GM19240 (cell line): Measurements from ENCODE around the gene INA.
"Not testable (repeated sequence)": the region's sequence is repeated elsewhere in the genome, so short reads cannot be mapped to it uniquely, and the experiment has no call there.

Experiments
- DNase-seq: peaks from one replicate; pipeline ENCODE4 v3.0.0; 2011; ENCODE audit warnings: low spot score; ENCODE audit not compliant: insufficient read length

The INA gene

DNA sequence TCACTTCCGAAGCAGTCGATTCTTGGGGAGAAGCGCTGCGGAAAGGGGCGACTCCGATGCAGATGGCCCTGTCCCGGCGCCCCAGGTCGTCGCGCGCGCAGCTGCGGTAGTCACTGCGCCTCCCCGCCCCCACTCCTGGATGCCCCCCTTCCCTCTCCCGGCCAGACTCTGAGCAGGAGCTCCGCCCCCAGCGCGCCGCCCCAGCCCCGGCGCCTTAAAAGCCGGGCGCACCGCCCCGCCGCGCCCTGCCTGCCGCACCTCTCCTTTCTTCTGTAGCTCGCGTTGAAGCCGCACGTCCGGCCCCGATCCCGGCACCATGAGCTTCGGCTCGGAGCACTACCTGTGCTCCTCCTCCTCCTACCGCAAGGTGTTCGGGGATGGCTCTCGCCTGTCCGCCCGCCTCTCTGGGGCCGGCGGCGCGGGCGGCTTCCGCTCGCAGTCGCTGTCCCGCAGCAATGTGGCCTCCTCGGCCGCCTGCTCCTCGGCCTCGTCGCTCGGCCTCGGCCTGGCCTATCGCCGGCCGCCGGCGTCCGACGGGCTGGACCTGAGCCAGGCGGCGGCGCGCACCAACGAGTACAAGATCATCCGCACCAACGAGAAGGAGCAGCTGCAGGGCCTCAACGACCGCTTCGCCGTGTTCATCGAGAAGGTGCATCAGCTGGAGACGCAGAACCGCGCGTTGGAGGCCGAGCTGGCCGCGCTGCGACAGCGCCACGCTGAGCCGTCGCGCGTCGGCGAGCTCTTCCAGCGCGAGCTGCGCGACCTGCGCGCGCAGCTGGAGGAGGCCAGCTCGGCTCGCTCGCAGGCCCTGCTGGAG is at the start of gene INA:
INA (plus strand) TSS at position 243 of the 817 bp plus-strand sequence; CDS start at position 317, 74 bp downstream.
- peak; percentile 39 for DNase-seq

- DNase-seq, result no peak
Observed at GRCh38 chr10:103227416-103227815, 49.5 kb upstream of the INA start.

- DNase-seq, result no peak
Observed at GRCh38 chr10:103231047-103231551, 45.8 kb upstream of the INA start.

- no peak for DNase-seq
Observed at GRCh38 chr10:103232131-103232673, 44.7 kb upstream of the INA start.

GRCh38 chr10:103232772-103233488 is 44.0 kb upstream of the INA start:
- no peak for DNase-seq

GRCh38 chr10:103235775-103236174 is 41.2 kb upstream of the INA start:
- DNase-seq, result no peak

DNA sequence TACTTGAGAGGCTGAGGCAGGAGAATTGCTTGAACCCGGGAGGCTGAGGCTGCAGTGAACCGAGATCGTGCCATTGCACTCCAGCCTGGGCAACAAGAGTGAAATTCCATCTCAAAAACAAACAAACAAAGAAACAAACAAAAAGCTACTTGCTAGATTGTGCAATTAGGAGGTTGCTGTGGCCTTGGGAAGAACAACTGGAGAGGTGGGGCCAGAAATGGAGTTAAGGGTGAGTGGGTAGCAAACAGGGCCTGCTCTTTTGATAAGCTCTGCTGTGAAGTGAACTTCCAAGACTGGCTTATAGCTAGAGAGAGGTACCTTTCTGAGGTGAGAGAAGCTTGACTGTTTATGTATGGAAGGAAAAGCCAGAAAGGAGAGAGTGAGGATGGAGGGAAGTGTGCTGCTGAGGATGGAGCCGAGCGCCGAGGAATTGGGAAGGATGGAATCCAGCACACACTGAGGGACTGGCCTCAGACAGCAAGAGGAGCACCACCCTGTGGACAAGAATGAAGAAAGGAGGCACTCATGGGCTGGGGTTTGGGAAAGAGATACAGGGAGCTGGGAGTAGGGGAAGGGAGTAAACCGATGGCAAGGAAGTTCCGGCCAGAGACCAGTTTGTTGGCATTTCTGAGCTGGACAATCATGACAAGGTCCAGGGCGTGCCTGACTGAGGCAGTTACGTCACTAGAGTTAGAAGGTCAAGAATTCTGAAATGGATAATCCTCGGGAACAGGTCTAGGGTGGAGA is 38.3 kb upstream of the INA start:
- DNase-seq, result no peak

DNA sequence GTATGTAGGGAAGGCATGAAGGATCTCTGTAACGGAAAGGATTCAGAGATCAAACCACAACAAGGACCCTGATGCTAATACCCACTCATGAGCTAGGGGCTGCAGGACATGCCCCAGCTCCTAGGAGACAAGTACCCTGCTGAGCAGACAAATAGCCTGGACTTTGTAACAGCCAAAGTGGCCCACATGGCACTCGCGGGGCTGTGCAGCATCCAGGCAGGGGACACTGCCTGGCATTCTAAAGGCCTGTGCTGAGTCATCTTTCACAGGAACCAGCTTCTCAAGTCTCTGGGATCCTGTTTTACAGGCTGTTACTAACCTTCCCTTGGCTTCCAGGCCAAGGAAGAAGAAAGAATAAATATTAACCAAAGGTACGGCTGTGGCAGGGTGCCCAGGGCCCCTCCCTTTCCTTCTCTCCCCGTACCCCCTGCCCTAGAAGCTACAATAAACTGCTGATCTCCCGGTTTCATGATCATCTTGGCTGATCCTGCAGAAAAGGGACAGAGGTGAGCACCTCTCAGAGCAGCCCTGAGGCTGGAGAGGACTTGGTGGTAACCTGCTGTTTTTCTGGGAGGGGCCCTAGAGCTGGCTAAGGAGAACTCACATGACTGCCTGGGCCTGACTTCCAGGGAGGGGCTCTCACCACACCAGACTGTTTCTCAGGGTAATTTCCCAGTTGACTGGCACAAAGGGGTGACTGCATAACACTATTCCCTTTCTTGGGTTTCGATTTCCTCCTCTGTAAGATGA is 35.5 kb upstream of the INA start:
- DNase-seq, result no peak

GRCh38 chr10:103244666-103245271 is 32.2 kb upstream of the INA start:
- peak; percentile 83 for DNase-seq

- not testable (repeated sequence) for DNase-seq
Observed at GRCh38 chr10:103245587-103245986, 31.4 kb upstream of the INA start, which contains the start of gene RPEL1. RPEL1 (plus strand) TSS chr10:103245887; CDS start chr10:103245997, 110 bp downstream.

GRCh38 chr10:103246324-103246723 is 30.6 kb upstream of the INA start:
- DNase-seq, result no peak

- no peak for DNase-seq
Observed at GRCh38 chr10:103254113-103254512, 22.8 kb upstream of the INA start.

- DNase-seq, result no peak
Observed at GRCh38 chr10:103254538-103255325, 22.2 kb upstream of the INA start.

DNA sequence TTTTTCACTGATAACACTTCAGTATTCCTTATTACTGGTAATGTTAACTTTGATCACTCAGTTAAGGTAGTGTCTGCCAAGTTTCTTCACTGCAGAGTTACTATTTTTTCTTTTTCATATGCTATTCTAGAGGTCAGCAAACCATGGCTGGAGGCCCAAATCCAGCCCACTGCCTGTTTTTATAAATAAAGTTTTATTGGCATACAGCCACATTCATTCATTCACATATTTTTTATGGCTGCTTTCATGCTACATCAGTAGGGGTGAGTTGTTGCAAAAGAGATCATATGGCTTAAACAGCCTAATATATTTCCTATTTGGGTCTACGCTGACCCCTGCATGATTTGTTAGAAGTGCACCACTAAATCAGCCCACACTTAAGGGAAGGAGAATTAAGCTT is 20.3 kb upstream of the INA start:
- no peak for DNase-seq

- DNase-seq, result no peak
Observed at GRCh38 chr10:103257812-103258211, 19.1 kb upstream of the INA start.

DNA sequence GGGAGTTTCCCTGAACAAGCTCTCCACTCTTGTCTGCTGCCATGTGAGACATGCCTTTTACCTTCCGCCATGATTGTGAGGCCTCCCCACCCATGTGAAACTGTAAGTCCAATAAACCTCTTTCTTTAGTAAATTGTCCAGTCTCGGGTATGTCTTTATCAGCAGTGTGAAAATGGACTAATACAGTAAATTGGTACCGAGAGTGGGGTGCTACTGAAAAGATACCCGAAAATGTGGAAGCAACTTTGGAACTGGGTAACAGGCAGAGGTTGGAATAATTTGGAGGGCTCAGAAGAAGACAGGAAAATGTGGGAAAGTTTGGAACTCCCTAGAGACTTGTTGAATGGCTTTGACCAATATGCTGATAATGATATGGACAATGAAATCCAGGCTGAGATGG is 18.0 kb upstream of the INA start:
- not testable (repeated sequence) for DNase-seq

GRCh38 chr10:103259989-103260388 is 16.9 kb upstream of the INA start:
- no peak for DNase-seq

DNA sequence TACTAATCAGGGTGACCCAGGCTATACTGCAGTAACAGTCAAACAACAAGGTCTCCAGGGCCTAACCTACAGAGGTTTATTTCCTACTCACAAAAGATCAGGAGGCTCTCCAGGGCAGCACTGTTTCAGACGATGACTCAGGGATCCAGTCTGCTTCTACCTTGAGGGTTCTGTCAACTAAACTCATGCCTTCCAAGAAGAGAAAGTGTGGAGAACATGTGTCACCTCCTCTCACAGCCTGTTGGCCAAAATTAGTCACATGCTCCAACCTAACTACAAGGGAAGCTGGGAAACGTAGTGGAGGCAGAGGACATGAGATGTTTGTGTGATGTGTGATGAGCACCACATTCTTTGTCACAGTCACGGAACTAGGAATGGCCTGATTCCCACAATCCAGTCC is 14.7 kb upstream of the INA start:
- DNase-seq, result no peak

GRCh38 chr10:103265717-103266329 is 11.1 kb upstream of the INA start:
- DNase-seq, result no peak
